Cerebellar cortex (tissue), 1 donor: ENCODE measurements around the gene PCBP3.

Experiments used
- DNase-seq: peaks from one replicate; pipeline ENCODE4 v3.0.0-alpha.2; 2015; ENCODE audit warnings: low spot score

Gene PCBP3

DNA sequence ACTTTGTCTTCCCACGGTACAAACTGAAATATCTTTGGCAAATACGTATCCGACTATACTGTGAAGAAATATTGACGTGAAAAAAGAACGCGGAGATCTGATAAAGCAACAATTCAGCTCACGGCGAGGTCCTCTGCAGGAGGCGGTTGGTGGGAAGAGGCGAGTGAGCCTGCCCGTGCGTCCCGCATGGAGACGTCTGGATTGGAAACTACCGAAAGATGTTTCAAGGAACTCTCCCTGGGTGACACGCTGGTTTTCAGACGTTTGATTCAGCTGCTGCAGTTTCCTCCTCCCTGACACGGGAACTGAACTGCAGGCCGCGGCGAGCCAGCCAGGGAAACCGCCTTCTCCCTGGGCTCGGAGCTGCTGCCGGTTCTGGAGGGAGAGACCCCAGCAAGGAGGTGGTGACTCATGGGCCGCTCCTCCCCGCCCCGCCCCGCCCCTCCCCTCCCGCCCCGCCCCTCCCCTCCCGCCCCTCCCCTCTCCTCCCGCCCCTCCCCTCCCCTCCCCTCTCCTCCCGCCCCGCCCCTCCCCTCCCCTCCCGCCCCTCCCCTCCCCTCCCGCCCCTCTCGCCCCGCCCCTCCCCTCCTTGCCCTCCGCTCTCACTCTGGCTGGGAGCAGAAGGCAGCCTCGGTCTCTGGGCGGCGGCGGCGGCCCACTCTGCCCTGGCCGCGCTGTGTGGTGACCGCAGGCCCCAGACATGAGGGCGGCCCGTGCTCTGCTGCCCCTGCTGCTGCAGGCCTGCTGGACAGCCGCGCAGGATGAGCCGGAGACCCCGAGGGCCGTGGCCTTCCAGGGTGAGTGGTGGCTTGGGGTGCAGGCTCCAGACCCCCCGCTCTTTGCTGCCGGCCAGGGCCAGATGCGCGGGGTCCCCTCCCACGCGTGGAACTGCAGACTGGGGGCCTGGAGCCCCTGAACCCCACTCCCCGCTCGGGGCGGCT, 337.9 kb downstream of the PCBP3 start, which contains the start of gene COL6A1:
COL6A1 (plus strand) TSS at position 620 of the 941 bp plus-strand sequence; CDS start at position 701, 81 bp downstream.
- peak; percentile 86 for DNase-seq

DNA sequence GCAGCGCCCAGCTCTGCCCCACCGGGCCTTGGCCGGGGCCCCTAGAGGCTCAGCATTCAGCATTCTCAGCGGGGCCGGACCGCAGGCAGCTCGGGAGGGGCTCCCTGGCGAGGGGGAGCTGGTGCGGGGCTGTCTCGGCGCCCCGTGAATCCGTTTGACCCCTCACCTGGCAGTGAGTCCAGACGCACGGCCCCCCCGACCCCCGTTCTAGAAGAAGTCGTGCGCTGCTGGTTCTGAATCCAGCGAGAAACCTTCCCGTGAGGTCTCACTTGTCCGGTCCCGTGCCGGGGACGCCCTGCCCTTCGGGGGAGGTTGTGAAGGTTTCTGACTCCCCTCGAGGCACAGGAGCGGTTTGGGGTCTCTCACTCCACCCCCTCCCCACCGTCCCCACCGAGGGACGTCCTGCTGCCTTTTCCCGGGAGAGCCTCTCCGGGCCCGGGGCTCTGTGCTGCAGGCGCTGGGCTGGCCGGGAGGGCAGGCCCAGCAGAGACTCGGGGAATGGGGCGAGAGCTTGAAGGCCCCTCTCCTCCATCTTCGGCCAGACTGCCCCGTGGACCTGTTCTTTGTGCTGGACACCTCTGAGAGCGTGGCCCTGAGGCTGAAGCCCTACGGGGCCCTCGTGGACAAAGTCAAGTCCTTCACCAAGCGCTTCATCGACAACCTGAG, 338.7 kb downstream of the PCBP3 start:
- no peak for DNase-seq

DNA sequence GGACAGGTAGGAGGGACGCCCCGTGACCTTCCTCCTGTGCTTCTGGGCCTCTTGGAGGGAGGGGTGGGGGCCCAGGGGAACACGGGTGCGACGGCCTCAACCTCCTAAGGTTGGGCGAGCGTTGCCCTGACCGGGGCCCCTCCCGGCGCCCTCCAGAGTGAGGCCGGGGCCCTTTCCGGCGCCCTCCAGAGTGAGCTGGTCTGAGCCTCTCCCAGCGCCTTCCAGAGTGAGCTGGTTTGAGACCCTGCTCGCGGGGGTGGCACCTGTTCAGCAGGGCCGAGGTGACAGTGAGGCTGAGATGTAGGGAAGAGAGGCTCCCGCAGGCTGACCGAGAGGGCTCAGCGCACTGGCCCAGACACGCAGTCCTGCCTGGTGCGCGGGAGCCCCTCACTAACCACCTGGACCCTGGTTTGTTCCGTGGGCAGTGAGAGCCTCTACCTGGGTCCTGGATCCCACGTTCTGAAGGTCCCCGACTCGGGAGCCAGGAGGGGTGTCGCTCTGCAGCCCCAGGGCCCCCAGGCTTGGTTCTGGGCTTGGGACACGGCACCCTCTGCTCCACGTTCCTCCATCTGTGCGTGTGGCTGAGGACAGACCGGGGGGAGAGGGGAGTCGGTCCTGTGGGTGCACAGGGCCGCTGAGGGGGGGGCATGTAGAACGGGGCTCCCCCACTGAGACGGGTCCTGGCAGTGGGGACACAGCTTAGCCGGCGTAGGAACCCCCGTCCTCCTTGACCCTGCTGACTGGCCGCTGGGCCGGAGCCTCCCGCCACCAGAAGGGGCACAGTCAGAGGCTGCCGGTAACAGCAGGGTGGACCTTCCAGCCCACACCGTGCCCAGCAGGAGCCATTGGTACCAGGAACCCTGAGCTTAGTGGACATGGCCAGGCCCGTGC, 339.5 kb downstream of the PCBP3 start:
- DNase-seq: no peak

DNA sequence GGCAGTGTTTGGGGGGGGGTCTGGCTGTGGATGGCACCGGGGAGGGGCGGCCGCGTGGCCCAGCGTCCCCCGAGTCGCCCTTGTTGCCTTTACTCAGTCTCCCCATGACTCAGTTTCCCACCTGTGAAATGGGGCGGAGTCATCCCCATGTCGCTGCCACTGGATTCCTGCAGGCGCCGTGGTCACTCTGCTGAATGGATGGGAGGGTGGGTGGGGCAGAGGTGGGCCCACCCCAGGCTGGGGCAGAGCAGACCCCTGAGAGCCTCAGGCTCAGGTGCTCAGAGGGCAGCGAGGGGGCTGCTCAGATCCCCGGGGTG, 340.1 kb downstream of the PCBP3 start:
- no peak for DNase-seq

DNA sequence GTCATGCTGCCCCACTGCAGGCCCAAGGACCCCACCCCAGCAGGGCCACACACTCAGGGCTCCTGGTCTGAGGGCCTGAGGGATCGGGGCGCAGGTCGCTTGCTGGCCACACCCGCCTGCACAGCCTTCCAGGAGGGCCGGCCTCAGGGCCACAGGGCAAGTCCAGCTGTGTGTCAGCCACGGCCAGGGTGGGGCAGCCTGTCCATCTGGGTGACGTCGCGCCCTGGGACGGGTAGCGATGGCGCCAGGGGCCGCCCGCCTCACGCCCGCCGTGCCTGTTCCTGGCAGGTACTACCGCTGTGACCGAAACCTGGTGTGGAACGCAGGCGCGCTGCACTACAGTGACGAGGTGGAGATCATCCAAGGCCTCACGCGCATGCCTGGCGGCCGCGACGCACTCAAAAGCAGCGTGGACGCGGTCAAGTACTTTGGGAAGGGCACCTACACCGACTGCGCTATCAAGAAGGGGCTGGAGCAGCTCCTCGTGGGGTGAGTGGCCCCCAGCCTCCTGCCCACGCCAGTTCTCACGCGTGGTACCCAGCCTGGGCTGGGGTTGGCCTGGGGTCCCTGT, 340.5 kb downstream of the PCBP3 start:
- no peak for DNase-seq

DNA sequence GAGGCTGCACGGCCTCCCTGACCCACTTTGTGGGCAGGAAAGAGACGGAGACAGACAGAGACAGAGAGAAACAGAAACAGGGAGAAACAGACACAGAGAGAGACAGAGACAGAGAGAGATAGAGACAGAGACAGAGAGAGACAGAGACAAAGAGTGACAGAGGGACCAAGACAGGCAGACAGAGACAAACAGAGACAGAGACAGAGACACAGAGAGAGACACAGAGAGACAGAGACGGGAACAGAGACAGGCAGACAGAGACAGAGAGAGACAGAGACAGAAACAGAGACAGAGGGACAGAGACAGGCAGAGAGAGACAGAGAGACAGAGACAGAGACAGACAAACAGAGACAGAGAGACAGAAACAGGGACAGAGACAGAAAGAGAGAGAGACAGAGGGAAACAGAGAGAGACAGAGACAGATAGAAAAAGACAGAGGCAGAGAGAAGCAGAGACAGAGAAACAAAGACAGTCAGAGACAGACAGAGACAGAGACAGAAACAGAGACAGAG, 341.1 kb downstream of the PCBP3 start:
- no peak for DNase-seq

DNA sequence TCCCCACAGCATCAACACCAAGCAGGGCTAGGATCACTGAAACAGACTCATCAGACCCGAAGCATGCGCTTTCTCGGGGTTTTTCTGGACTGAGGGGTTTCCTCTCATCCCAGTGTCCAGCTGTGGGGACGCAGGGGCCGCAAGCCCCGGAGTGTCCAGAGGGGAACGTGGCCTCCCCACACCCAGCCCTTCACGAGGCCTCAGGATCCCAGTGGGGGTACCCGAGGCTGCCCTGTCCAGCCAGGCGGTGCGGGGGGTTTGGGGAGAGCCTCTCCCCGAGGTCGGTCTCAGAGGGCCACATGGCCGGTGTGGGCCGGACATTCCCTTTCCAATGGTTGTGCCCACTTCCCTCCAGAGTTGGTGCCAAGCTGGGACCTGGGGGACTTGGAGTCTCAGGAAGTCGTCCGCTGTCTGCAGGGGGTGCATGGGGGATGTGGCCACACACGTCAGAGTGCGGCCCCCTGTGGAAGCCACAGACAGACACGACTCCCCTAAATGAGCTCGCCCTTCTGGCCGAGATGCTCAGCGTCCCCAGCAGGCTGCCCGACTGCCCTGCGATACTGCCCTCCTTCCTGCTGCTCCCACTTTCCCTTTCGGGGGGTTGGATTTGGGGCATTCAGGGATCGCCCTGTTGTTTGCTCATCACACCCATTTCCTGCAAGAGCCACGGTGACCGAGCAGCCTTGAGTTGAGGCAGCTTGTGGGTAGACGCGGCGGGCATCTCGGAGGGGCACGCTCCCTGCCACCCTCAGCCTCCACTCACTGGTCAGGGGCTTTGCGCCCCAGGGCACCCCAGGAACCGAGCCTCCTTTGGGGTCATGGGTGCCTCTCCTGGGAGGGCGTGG, 342.2 kb downstream of the PCBP3 start:
- no peak for DNase-seq

DNA sequence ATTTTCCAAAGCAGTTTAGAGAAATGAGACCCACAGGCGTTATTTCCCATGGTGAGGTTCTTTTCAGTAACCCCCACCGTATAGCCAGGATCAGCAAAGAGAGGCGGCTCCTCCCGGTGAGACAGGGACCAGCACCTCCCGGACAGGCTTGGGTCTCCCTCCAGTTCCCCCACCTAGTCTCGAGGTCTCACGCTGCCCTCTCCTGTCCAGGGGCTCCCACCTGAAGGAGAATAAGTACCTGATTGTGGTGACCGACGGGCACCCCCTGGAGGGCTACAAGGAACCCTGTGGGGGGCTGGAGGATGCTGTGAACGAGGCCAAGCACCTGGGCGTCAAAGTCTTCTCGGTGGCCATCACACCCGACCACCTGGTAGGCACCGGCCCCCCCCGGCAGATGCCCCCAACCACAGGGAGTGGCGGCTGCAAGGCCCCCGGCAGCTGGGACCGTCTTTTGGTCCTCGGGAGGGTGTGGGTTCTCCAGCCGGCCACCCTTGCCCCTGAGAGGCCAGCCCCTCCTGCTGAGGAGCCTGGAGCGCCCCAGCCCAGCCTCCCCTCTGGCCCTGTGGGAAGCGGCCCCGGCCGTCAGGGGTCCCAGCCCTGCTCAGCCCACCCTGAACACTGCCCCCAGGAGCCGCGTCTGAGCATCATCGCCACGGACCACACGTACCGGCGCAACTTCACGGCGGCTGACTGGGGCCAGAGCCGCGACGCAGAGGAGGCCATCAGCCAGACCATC, 343.0 kb downstream of the PCBP3 start:
- DNase-seq: no peak

DNA sequence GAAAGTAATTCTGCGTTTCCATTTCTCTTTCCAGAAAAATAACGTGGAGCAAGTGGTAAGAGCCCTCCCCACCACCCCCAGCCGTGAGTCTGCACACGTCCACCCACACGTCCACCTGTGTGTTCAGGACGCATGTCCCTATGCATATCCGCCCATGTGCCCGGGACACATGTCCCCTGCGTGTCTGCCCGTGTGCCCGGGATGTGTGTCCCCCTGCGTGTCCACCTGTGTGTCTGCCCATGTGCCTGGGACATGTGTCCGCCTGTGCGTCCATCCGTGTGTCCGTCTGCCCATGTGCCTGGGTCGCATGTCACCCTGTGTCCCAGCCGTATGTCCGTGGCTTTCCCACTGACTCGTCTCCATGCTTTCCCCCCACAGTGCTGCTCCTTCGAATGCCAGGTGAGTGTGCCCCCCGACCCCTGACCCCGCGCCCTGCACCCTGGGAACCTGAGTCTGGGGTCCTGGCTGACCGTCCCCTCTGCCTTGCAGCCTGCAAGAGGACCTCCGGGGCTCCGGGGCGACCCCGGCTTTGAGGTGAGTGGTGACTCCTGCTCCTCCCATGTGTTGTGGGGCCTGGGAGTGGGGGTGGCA, 343.7 kb downstream of the PCBP3 start:
- DNase-seq: no peak

DNA sequence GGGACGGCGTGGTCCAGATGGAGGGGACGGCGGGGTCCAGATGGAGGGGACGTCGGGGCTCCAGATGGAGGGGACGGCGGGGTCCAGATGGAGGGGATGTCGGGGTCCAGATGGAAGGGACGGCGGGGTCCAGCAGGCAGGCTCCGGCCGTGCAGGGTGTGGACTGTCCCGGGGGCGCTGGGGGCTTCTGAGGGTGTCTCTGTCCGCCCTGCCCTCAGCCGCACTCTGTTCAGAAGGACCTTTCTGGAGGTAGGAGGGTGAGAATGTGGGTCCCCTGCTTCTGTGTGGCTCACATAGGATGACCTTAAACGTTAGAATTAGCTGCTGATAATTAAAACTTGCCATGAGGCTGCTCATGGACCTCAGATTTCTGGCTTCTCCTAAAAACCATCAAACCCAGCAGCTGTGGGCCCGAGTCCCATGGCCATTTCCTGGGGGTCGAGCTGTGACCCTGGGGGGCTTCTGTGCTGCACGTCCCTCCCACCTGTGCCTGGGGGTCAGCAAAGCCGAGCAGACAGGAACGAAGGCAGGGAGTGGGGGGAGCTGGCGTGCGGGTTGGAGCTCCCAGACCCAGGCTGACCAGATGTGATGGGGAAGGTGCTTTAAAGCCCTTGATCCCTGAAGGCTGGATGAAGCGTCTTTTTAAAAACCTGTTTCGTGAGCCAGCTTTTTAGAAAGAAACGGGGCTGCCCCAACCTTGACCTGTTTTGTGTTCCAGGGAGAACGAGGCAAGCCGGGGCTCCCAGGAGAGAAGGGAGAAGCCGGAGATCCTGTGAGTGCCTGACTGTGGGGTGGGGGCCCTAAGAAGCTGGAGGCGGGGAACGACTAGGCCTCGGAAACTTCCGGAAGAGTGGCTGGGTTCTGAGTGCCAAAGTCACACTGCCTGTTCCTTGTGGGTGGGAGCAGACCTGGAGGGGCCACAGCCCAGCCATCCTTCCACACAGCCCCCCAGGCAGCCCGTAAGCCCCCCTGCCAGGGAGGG, 345.1 kb downstream of the PCBP3 start:
- DNase-seq: no peak

DNA sequence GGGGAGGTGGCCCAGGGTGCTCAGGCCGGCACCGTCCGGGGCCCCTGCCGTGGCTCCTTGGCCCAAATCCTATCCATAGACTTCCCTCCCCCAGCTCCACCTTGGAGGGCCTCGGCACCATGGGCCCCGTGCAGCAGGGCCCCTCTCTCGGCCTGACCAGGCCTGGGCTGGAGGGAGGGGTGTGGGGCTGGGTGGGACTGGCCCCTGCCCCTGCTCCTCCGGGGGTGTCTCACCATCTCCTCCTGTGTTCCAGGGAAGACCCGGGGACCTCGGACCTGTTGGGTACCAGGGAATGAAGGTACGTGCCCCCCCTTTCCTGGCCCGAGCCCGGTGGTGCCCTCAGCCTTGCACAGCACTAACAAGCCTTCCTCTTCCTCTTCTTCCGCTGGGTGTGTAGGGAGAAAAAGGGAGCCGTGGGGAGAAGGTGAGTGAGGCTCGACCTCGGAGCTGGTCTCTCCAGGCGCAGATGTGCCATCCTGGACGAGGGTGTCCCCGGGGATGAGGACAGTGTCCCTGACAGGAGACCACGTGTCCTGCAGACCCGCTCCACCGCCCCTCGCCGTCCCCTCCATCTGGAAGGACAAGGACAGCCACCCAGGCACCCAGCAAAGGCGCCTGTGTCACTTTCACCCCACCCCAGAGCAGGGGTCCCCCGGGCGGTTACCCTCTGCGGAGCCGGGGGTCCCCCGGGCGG, 346.0 kb downstream of the PCBP3 start:
- no peak for DNase-seq

DNA sequence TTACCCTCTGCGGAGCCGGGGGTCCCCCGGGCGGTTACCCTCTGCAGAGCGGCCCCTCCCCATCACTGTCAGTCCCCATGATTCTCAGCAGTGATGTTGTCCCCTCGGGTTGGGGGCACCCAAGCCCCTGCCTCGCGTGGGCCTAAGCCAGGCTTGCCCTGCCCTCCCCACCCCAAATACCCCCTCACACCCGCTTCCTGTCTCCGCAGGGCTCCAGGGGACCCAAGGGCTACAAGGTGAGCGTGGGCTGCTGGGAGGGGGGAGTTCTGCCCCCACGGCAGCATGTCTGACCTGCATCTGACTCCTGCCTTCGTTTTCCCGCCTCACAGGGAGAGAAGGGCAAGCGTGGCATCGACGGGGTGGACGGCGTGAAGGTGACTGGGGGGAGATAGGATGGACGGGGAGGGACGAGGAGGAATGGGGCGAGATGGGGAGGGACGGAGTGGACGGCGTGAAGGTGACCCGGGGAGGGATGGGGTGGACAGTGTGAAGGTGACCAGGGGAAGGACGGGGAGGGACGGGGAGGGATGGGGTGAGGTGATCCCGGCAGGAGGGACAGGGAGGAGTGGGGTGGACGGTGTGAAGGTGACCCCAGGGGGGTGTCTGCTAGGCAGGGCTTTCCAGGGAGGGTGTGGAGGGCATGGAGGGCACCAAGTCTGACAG, 346.7 kb downstream of the PCBP3 start:
- no peak for DNase-seq

DNA sequence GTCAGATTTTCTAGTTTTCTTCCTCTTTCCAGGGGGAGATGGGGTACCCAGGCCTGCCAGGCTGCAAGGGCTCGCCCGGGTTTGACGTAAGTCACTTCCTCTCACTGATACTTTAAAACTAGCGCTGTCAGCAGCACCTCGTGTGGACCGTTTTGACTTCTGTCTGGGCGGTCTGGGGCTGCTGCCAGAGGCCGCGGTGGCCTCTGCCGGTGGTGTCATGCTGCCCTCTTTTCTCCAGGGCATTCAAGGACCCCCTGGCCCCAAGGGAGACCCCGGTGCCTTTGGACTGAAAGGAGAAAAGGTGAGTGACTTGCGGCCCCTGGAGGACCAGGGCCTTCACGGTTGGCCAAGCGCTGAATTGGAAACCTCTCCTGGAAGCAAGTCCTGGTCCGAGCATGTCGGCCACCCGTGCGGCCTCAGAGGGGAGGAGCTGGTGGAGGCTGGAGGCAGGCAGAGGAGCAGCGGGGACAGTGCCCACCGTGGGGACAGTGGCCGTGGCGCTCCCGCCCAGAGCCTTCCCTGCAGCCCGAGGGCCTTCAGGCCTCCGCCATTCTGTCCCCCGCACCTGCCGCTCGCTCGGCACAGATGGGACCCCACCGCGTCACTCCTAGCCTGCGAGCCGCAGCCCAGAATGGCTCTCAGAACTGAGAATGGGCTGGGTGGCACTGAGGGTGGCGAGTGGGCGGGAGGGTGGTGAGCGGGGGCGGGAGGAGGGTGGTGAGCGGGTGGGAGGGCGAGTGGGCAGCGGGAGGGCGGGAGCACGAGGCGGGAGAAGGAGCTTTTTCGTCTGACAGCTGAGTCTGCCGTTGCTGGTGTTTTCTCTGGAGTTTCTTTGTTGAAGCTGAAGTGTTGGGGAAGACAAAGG, 347.4 kb downstream of the PCBP3 start:
- no peak for DNase-seq

DNA sequence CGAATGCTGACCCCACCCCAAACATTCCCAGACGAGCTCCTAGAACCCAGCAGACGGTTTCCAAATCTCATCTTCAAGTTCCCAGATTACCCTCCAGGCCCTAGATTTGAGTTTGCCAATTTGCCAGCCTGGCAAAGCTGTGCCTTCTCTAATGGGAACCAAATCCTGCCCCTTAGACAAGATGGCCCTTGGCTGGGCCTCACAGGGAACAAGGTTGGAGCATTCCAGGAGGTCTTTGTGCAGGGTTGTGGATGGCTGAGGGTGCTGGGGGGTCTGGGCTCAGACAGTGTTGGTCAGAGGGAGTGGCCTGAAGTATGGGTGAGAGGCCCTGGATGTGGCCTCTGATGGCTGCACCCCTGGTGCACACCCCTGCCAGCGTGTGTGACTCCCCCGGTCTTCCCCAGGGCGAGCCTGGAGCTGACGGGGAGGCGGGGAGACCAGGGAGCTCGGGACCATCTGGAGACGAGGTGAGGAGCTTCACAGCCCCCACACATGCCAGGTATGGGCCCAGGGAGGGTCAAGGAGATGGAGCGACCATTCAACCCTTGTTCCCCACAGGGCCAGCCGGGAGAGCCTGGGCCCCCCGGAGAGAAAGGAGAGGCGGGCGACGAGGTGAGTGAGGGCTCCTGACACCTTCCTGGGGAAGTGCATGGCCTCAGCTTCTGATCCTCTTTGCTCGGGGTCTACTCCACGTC, 348.2 kb downstream of the PCBP3 start:
- no peak for DNase-seq
